NCI-H2227 treated with DMSO at 0.1 percent for 48 hours (cell line): ENCODE results near the gene CLEC4M.
"Not testable (repeated sequence)": the region's sequence is repeated elsewhere in the genome, so short reads cannot be mapped to it uniquely, and the experiment has no call there.

Experiments used
- DNase-seq: peaks from one replicate; lab custom pipeline; 2025; lab: John Stamatoyannopoulos, UW

Gene CLEC4M

DNA sequence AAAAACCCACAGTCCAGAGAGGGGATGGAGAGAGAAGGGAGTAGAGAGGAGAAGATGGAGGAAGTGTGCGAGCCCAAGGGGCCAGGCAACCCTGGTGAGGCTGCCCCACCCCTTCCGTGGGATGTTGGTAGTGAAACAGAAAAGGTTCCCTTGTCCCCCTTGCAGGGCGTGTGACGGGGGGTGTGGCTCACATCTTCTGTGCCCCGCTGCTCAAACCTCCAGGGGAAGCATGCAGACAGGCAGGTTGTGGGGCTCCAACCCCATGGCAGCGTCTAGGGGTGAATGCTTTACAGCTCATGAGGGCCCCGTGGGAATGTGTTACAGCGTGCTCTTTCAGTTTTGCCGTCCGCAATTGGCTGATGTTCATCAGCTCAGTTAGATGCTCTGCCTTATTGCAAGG is 52.3 kb downstream of the CLEC4M start:
- no peak for DNase-seq

DNA sequence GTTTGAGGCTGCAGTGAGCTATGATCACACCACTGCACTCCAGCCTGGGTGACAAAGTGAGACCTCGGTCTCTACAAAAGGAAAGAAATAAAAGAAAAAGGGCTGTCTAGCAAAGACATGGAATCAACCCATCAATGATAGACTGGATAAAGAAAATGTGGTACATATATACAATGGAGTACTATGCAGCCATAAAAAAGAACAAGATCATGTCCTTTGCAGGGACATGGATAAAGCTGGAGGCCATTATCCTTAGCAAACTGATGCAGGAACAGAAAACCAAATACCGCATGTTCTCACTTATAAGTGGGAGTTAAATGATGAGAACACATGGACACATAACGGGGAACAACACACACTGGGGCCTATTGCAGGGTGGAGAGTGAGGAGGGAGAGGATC is 53.0 kb downstream of the CLEC4M start:
- not testable (repeated sequence) for DNase-seq

GRCh38 chr19:7817801-7818200 is 54.8 kb downstream of the CLEC4M start:
- no peak for DNase-seq

DNA sequence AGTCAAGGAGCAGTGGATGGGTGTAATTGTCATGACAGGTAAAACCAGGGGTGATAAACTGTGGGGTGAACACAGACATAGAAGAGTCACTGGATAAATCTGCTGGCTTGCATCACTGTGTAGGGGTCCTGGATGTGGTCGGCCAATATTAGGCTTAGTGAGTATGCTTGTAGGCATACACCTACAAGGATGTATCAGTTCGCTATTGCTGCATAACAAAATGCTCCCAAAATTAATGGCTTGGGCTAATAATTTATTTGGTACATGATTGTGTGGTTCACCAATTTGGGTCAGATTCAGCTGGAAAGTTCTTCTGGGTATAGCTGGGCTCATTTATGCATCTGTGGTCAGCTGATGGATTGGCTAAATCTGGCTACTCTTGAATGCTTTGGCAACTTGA is 55.8 kb downstream of the CLEC4M start:
- DNase-seq = no peak
